ENCODE results near the gene ADRA2B. TPM values are rescaled to one million over a fixed set of nuclear protein-coding genes. Genes with fewer than 3 reads are reported as not detected.

The ADRA2B gene
- total RNA-seq, 2 donors from 2014 or later: 3.5 to 4.5 TPM

GRCh38 chr2:96106991-96107707 is 9.2 kb downstream of the ADRA2B start:
- no peak overlapping the region for H3K4me3 ChIP-seq
- no peaks in the 10 kb centered on the region for H3K36me3 ChIP-seq
- peaks cover 10% of the 10 kb centered on the region for H3K9me3 ChIP-seq
- no peak for DNase-seq (ENCODE audit: low spot score)
- TF ChIP-seq CTCF (IDR thresholded peaks at IDR 0.05): no peak
- no peak for ATAC-seq (ENCODE audit: insufficient number of reproducible peaks, low FRiP score, low read depth)
- no peaks in the 10 kb centered on the region for H3K27me3 ChIP-seq (replicated peaks; ENCODE audit: insufficient read depth)
- H3K4me1 ChIP-seq (ENCODE audit: control insufficient read depth in 1 of 2, low read depth in 2 of 2): peaks cover 3 to 12% of the 10 kb centered on the region in 2 donors
- no peak overlapping the region for H3K27ac ChIP-seq

GRCh38 chr2:96105994-96106715 is 10.2 kb downstream of the ADRA2B start:
- ATAC-seq (ENCODE audit: insufficient number of reproducible peaks, low FRiP score, low read depth): no peak

GRCh38 chr2:96105152-96105915 is 11.0 kb downstream of the ADRA2B start:
- H3K36me3 ChIP-seq: no peaks in the 10 kb centered on the region
- no peak overlapping the region for H3K4me3 ChIP-seq
- H3K9me3 ChIP-seq: peaks cover 10% of the 10 kb centered on the region
- no peak for TF ChIP-seq CTCF (IDR thresholded peaks at IDR 0.05)
- no peak overlapping the region for H3K27ac ChIP-seq
- no peak for DNase-seq (ENCODE audit: low spot score)
- peaks cover 3 to 17% of the 10 kb centered on the region in 2 donors for H3K4me1 ChIP-seq (ENCODE audit: control insufficient read depth in 1 of 2, low read depth in 2 of 2)
- no peak for ATAC-seq (ENCODE audit: insufficient number of reproducible peaks, low FRiP score, low read depth)
- H3K27me3 ChIP-seq (replicated peaks; ENCODE audit: insufficient read depth): no peaks in the 10 kb centered on the region

More at GRCh38 chr2:96105994-96106715, 10.2 kb downstream of the ADRA2B start:
- peaks cover 10% of the 10 kb centered on the region for H3K9me3 ChIP-seq
- DNase-seq (ENCODE audit: low spot score): no peak
- peaks cover 3 to 17% of the 10 kb centered on the region in 2 donors for H3K4me1 ChIP-seq (ENCODE audit: control insufficient read depth in 1 of 2, low read depth in 2 of 2)
- TF ChIP-seq CTCF (IDR thresholded peaks at IDR 0.05): no peak
- no peak overlapping the region for H3K27ac ChIP-seq
- H3K27me3 ChIP-seq (replicated peaks; ENCODE audit: insufficient read depth): no peaks in the 10 kb centered on the region
- no peak overlapping the region for H3K4me3 ChIP-seq
- no peaks in the 10 kb centered on the region for H3K36me3 ChIP-seq

GRCh38 chr2:96104487-96104861 is 11.9 kb downstream of the ADRA2B start:
- Histone ChIP-seq H3K9me3 (peaks cover 10% of the 10 kb centered on the region), H3K4me3 (no peak overlapping the region), H3K4me1 (ENCODE audit: control insufficient read depth in 1 of 2, low read depth in 2 of 2) (peaks cover 3 to 17% of the 10 kb centered on the region in 2 donors), H3K27ac (no peak overlapping the region), H3K27me3 (replicated peaks; ENCODE audit: insufficient read depth) (no peaks in the 10 kb centered on the region), H3K36me3 (no peaks in the 10 kb centered on the region)
- TF ChIP-seq CTCF (IDR thresholded peaks at IDR 0.05): no peak
- DNase-seq (ENCODE audit: low spot score) (no peak), ATAC-seq (ENCODE audit: insufficient number of reproducible peaks, low FRiP score, low read depth) (no peak)

Measured in thoracic aorta (tissue), 2 donors.